ENCODE measurements around the gene DCUN1D2.

The DCUN1D2 gene

GRCh38 chr13:113493315-113493951 is 2.9 kb upstream of the DCUN1D2 start:
- H3K36me3 ChIP-seq (ENCODE audit: control insufficient read depth, low read length): peaks cover 43% of the 10 kb centered on the region
- no peaks in the 10 kb centered on the region for H3K9me2 ChIP-seq (replicated peaks; ENCODE audit: control insufficient read depth, low read length)
- TF ChIP-seq EZH2phosphoT487 (IDR thresholded peaks at IDR 0.05; ENCODE audit: borderline replicate concordance, low read length) (no peak), CTCF (IDR thresholded peaks at IDR 0.05; ENCODE audit: low read depth, low read length, poor library complexity, severe bottlenecking) (no peak)
- H3K79me2 ChIP-seq (ENCODE audit: control insufficient read depth, low read length): peaks cover 52% of the 10 kb centered on the region
- no peaks in the 10 kb centered on the region for H3K27me3 ChIP-seq (ENCODE audit: control insufficient read depth, low read length)
- peaks cover 15% of the 10 kb centered on the region; the same call in 1 of the 2 replicates for H4K20me1 ChIP-seq (ENCODE audit: control insufficient read depth, insufficient read depth, low read depth, low read length)
- no peaks in the 10 kb centered on the region; the same call in 1 of the 2 replicates for H3K9me3 ChIP-seq (ENCODE audit: control insufficient read depth, insufficient read depth, low read length)
- H3K27ac ChIP-seq (ENCODE audit: low read depth, low read length): no peak overlapping the region
- H3F3A ChIP-seq (ENCODE audit: control insufficient read depth, insufficient read depth): peaks cover 6% of the 10 kb centered on the region; the same call in 1 of the 2 replicates
- peak overlapping the region; percentile 12 for H3K4me2 ChIP-seq (ENCODE audit: low read length)
- peaks cover 38% of the 10 kb centered on the region for H3K4me1 ChIP-seq (ENCODE audit: control insufficient read depth, low read length)
- 0 out of 2 replicates have a peak overlapping the region, but pooled peaks have one; percentile 10 for H3K4me3 ChIP-seq (ENCODE audit: low read length)

- Histone ChIP-seq H3K79me2 (ENCODE audit: control insufficient read depth, low read length) (peaks cover 66% of the 10 kb centered on the region), H3K9me2 (replicated peaks; ENCODE audit: control insufficient read depth, low read length) (no peaks in the 10 kb centered on the region), H3K27ac (ENCODE audit: low read depth, low read length) (no peak overlapping the region), H3K4me2 (ENCODE audit: low read length) (peak overlapping the region; percentile 92), H3K4me3 (ENCODE audit: low read length) (peak overlapping the region; percentile 88), H3K27me3 (ENCODE audit: control insufficient read depth, low read length) (no peaks in the 10 kb centered on the region), H3K9me3 (ENCODE audit: control insufficient read depth, insufficient read depth, low read length) (no peaks in the 10 kb centered on the region; the same call in 1 of the 2 replicates), H3K4me1 (ENCODE audit: control insufficient read depth, low read length) (peaks cover 51% of the 10 kb centered on the region), H3F3A (ENCODE audit: control insufficient read depth, insufficient read depth) (peaks cover 4% of the 10 kb centered on the region; the same call in 1 of the 2 replicates), H4K20me1 (ENCODE audit: control insufficient read depth, insufficient read depth, low read depth, low read length) (peaks cover 29% of the 10 kb centered on the region), H3K36me3 (ENCODE audit: control insufficient read depth, low read length) (peaks cover 42% of the 10 kb centered on the region)
- no peak for TF ChIP-seq CTCF (IDR thresholded peaks at IDR 0.05; ENCODE audit: low read depth, low read length, poor library complexity, severe bottlenecking)
- no peak for TF ChIP-seq EZH2phosphoT487 (IDR thresholded peaks at IDR 0.05; ENCODE audit: borderline replicate concordance, low read length)
Measured at GRCh38 chr13:113491982-113492381, 1.5 kb upstream of the DCUN1D2 start.

- Histone ChIP-seq H3K36me3 (ENCODE audit: control insufficient read depth, low read length) (peaks cover 39% of the 10 kb centered on the region), H3K4me3 (ENCODE audit: low read length) (peak overlapping the region; percentile 88), H3K4me1 (ENCODE audit: control insufficient read depth, low read length) (peaks cover 57% of the 10 kb centered on the region), H3K9me2 (replicated peaks; ENCODE audit: control insufficient read depth, low read length) (no peaks in the 10 kb centered on the region), H3K79me2 (ENCODE audit: control insufficient read depth, low read length) (peaks cover 72% of the 10 kb centered on the region), H3F3A (ENCODE audit: control insufficient read depth, insufficient read depth) (no peaks in the 10 kb centered on the region; the same call in 1 of the 2 replicates), H4K20me1 (ENCODE audit: control insufficient read depth, insufficient read depth, low read depth, low read length) (peaks cover 31% of the 10 kb centered on the region), H3K9me3 (ENCODE audit: control insufficient read depth, insufficient read depth, low read length) (no peaks in the 10 kb centered on the region), H3K27me3 (ENCODE audit: control insufficient read depth, low read length) (no peaks in the 10 kb centered on the region), H3K27ac (ENCODE audit: low read depth, low read length) (no peak overlapping the region), H3K4me2 (ENCODE audit: low read length) (peak overlapping the region; percentile 92)
- TF ChIP-seq EZH2phosphoT487 (IDR thresholded peaks at IDR 0.05; ENCODE audit: borderline replicate concordance, low read length) (no peak), CTCF (IDR thresholded peaks at IDR 0.05; ENCODE audit: low read depth, low read length, poor library complexity, severe bottlenecking) (no peak)
Measured at GRCh38 chr13:113491418-113491883, 940 bp upstream of the DCUN1D2 start.
